Astrocyte of the hippocampus (primary cell): ENCODE measurements around the gene SLC4A11.
"Not testable (repeated sequence)": the region's sequence is repeated elsewhere in the genome, so short reads cannot be mapped to it uniquely, and the experiment has no call there.

ENCODE experiments used
- DNase-seq: peaks from one replicate; pipeline ENCODE4 v3.0.0; 2011; ENCODE audit warnings: low read depth, low spot score

Gene SLC4A11

GRCh38 chr20:3227936-3228749, 10.8 kb downstream of the SLC4A11 start:
- DNase-seq = no peak

- peak; percentile 51 for DNase-seq
These were observed 11.5 kb downstream of the SLC4A11 start for GRCh38 chr20:3227506-3227905.

- no peak for DNase-seq
These were observed 12.1 kb downstream of the SLC4A11 start for GRCh38 chr20:3226864-3227263.

DNA sequence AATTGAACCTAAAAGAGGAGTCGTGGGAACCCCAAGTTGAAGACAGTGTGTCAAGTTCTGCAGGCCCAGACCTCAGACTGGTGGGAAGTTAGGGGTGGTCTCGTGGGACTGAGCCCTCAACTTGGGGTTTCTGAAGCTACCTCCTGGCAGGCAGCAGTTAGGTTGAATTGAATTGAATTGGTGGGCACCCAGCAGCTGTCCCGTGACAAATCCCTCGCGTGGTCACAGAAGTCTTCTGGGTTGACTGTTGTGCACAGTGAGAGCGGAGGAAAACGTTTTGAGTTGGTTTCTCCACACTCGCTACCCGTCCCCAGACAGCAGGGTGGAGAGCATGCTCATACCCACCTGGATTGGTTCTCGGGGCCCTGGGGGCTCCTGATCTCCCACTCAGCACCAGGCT, 12.9 kb downstream of the SLC4A11 start:
- DNase-seq = no peak

GRCh38 chr20:3224681-3225421, 14.1 kb downstream of the SLC4A11 start:
- DNase-seq = no peak

- no peak for DNase-seq
These were observed 14.9 kb downstream of the SLC4A11 start for GRCh38 chr20:3223994-3224680.

- DNase-seq = no peak
These were observed 15.4 kb downstream of the SLC4A11 start for GRCh38 chr20:3223651-3223993.

DNA sequence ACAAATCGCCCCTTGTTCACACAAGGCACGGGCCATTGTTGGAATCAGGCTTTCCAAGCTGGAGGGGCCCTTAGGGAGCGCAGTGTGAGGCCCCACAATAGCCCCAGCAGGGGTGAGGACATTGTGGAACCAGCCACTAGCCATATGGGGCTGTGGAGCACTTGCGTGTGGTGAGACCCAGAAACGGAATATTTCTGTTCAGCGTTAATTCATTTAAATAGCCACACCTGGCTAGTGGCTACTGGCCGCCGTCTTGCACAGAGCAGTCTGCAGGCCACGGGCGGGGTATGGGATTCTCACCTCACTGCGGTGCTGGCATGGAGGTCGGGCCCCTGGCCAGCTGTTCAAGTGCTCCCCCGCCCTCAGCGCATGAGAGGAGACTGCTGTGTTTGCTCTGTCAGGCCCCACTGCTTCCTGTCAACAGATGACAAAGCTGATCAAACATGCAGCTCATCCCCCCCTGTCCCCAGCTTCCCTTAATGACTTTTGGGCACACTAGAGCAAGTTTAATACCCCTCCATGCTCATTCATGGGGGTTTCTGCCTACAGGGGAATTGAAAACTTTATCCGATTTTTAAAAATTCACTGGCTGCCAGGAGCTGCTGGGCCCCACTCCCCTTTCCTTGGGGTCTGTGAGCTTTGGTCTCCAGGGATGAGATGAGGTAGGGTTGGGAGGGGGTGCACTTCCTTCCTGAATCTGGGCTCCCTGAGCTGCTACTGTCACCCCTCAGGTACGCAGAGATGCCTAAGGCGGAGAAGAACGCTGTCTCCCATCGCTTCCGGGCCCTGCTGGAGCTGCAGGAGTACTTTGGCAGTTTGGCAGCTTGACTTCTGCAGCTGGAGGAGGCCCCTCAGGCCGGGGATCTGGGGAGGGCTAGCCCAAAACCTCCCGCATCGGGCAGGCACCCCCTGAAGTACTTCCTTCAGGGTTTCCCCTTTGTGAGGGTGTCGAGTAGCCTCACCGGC, 16.1 kb downstream of the SLC4A11 start:
- no peak for DNase-seq

DNA sequence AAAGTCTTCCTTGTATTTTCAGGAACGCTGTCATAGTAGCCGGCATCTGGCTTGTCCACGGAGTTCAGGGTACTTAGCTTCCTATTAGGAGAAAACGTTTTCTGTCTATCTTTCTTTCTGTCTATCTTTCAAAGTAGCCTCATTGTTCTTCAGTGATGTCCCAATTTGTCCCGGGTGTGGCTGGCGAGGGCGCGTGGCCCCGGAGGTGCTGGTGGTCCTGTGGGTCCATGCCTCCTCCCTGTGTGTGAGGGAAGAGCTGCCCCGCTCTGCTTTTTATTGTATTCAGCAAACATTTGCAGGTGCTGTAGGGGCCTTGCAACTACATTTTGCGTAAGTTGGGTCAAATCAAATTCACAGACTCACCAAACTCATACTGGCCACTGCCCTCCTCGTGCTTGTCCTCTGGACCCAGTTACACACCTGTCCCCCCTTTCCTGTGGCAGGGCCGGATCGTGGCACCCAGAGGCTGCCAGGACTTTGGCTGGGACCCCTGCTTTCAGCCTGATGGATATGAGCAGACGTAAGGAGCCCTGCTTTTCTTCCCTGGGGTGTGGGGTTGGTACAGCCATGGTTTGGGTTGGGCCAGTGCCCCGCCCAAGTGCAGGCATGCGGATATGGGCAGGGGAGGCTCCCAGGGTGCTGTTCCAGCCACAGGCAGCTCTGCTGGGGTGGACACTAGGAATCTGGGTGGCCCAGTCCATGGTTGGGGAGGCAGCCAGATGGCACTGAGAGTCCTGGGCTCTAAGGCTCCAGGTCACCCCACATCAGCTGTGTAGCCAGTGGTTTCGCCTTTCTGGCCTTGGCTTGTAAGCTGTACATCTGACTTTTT, 17.4 kb downstream of the SLC4A11 start:
- no peak for DNase-seq

DNA sequence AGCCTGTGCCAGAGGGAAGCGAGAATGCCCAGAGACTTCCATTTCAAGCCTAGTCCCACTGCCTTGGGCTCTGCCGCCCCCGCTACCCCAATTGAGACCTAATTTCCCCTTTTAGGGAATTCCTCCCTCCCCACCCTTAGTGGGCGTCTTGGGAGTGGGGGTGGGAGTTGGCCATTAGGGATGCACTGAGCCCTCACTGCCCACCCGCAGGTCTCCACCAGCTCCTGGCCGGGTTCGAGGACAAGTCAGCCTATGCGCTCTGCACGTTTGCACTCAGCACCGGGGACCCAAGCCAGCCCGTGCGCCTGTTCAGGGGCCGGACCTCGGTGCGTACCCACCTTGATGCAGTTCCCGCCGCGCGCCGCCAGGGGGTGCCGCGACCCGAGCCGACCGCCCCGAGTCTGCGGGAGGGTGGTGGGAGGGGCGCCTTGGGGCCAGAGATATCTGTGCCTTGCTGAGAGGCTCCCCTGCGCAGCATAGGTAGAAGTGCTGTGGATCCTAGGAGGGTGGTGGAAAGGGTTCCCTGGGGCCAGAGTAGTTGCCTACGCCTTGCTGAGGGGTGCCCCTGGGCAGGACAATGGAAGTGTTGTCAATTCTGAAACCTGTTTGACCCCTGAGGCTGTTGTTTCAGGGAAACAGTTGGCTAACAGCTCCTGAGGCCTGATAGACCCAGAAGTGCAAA, 20.5 kb downstream of the SLC4A11 start:
- peak; percentile 74 for DNase-seq

GRCh38 chr20:3215359-3215917, 23.6 kb downstream of the SLC4A11 start:
- DNase-seq = not testable (repeated sequence)

- DNase-seq = no peak
These were observed 25.8 kb downstream of the SLC4A11 start for GRCh38 chr20:3213226-3213625.

DNA sequence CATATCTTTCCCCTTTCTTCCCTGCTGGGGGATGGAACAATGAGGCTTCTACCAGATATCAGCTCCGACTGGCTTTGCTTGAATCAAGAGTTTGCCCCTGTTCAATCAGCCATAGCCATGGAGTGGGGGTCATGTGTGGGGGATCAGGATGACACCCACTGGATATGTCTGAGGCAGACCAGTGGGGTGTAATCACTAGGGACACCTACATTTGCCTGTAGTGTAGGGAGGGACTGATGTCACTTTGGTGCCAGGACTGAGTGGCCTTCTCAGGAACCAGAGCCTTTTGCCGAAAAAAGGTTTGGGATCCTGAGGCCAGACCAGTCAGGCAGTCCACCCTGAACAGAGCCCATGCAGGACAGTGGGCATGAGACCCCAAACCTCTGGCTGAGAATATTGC, 28.6 kb downstream of the SLC4A11 start:
- DNase-seq = no peak

GRCh38 chr20:3209946-3210317, 29.1 kb downstream of the SLC4A11 start:
- peak; percentile 37 for DNase-seq

DNA sequence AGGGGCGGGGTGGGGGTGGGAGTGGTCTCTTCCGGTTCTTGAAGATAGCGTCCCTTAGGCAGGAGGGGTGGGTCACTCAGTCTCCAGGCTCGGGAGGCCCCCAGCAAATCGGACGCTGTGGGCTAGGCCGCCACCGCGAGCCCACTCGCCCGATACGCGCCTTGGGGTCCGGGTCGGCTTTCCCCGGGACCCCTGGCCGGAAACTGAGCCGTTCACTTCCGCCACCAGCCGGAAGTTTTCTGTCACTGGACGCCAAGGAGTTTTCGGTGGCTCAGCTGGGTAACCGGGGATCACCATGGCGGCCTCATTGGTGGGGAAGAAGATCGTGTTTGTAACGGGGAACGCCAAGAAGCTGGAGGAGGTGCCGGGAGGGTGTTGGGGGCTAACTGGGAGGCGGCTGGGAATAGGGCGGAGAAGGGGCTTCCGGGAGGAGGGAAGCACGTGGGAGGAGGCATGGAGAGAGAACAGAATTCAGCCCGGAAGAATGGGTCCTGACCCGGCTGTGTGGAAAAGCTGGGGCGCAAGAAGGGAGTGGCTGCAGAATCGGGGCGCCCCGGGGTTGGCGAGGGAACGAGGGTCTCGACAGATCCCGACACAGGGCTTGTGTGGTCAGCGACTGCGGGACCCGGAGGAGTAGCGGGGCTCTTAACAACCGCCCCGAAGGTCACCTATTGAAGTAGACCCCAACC, 29.6 kb downstream of the SLC4A11 start, which contains the start of gene ITPA:
Gene ITPA (plus strand): TSS at position 242 of the 689 bp plus-strand sequence. CDS start 54 bp downstream, at position 296.
- peak; percentile 69 for DNase-seq

DNA sequence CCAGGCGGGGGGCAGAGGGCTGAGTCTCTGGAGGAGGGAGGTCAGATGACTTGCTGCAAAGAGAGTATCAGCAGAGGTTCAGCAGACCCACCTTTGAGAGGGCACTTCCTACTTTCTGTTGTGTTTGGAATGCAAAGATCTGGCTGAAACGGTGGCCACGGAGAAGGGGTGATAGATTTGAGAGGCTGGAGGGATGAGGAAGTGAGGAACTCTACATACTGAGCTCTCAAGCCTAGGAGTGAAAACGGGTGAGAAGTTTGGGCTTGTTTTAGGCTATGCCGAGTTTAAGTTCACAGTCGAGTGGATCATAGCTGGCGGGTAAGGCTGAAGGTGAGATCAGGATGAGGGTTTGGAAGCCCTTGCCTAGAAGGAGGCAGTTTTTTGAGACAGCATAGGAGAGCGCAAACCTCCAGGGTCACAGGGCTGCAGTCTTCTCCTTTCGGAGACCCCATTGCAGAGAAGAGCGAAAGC, 30.2 kb downstream of the SLC4A11 start:
- peak; percentile 37 for DNase-seq

GRCh38 chr20:3204124-3204794, 34.7 kb downstream of the SLC4A11 start, which contains the start of gene DDRGK1:
DDRGK1 (minus strand) TSS chr20:3204682; CDS start chr20:3204627, 55 bp downstream.
- peak; percentile 91 for DNase-seq
